ENCODE data around the gene ZNF444. TPM values are rescaled to one million over a fixed set of nuclear protein-coding genes. Genes with fewer than 3 reads are reported as not detected.

The ZNF444 gene
- total and polyA plus RNA-seq, 2 of the 4 experiments (the other 2 are of a cell fraction), result 2.5 to 20.3 TPM

DNA sequence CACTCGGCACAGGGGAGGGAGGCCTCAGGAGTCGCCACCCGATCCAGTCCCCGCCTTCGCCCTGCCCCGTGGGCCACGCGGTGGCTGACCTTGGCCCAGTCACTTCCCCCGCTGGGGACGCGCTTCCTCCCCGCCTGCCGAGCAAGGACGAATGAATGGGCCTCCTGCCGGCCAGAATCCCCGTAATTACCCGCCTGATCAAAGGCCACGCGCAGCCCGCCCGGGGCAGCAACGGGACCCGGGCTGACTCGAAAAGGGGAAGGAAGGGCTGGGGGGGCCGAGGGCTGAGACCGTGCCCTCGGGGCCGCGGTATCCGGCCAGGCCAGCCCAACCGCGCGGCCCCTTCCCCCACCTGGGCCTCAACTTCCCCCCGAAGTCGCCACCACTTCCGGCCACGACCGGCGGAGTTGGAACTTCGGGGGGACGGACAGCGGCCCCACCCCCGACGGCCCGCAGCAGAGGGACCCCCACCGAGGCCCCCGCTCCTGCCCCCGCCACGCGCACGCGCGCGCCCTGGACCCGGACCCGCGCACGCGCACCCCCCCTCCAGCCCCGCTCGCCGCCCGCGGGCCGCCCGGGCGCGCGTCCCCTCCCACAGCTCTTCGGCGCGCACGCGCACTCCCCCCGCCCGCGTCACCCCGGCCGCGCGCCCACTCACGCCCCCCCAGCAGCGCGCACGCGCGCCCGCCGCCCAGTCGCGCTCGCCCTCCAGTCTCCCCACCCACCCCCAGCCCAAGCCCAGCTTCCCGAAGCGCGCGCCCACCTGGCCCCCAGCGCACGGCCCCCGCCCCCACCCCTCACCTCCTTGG lies 20.5 kb upstream of the ZNF444 start:
- peaks cover 17% of the 10 kb centered on the region for H3K9me1 ChIP-seq (ENCODE audit: insufficient read depth, low read length)
- peaks cover 49% of the 10 kb centered on the region for H4K20me1 ChIP-seq (ENCODE audit: insufficient read depth, low read length)
- peak overlapping the region; percentile 75 for H2AK5ac ChIP-seq (ENCODE audit: low read depth, low read length)
- H3K4me1 ChIP-seq (ENCODE audit: control insufficient read depth, insufficient read depth, low read length), result peaks cover 15% of the 10 kb centered on the region
- H3K36me3 ChIP-seq (ENCODE audit: control insufficient read depth, insufficient read depth, low read length), result peaks cover 7% of the 10 kb centered on the region; the same call in 1 of the 2 replicates
- H3K14ac ChIP-seq (replicated peaks; ENCODE audit: low read depth, low read length), result peak overlapping the region; percentile 91
- H3K56ac ChIP-seq (ENCODE audit: extremely low read depth, insufficient read depth, low read length), result peak overlapping the region; percentile 80
- ChIA-PET POLR2A (ENCODE audit: unreplicated experiment) (interaction anchor here (0.6 to 1.4 kb wide), 4 partner anchors 20 to 1911 kb away, joined by 3 to 8 read pairs (median 4); partner anchors contain the start of gene ZNF444), CTCF (no interaction called here)
- BruUV-seq (replicated peaks), result no TSS peak
- ATAC-seq (ENCODE audit: low read depth) (peak; percentile 56), DNase-seq (peak; percentile 71)
- peak overlapping the region; percentile 91 for H4K91ac ChIP-seq (ENCODE audit: insufficient read depth, low read depth, low read length)
- H2BK15ac ChIP-seq (ENCODE audit: low read depth, low read length), result no peak overlapping the region
- H2BK120ac ChIP-seq (ENCODE audit: low read depth, low read length), result peak overlapping the region; percentile 5
- H3K27ac ChIP-seq (ENCODE audit: insufficient read depth, low read length), result peak overlapping the region; percentile 99
- no peaks in the 10 kb centered on the region for H3K27me3 ChIP-seq (ENCODE audit: control insufficient read depth, insufficient read depth, low read length)
- in situ Hi-C loops (cut with MboI; ENCODE audit: low sequenced_read_pairs) (no loop called here), intact Hi-C loops (cut with micrococcal nuclease) (loop anchor here (2.0 kb wide), 2 partner anchors 20 to 40 kb away; partner anchors contain the start of gene ZNF444), dilution Hi-C loops (cut with HindIII; ENCODE audit: low sequenced_read_pairs, unreplicated experiment) (no loop called here)
- peak overlapping the region; percentile 35; the same call in 1 of the 2 replicates for H4K5ac ChIP-seq (ENCODE audit: low read depth, low read length)
- H4K8ac ChIP-seq (ENCODE audit: low read depth in 2 of 2, low read length in 2 of 2), result peak overlapping the region; percentile 82 to 94
- H3K4ac ChIP-seq (ENCODE audit: low read depth, low read length), result peak overlapping the region; percentile 86
- H2BK20ac ChIP-seq (ENCODE audit: low read depth, low read length), result no peak overlapping the region
- no peaks in the 10 kb centered on the region for H3K9me3 ChIP-seq (ENCODE audit: control insufficient read depth, insufficient read depth, low read length)
- H3K79me1 ChIP-seq (ENCODE audit: low read depth in 1 of 2, low read length in 2 of 2), result peaks cover 0 to 29% of the 10 kb centered on the region in 2 experiments; a peak in 2 of 4 replicates
- peak overlapping the region; percentile 92 for H2BK5ac ChIP-seq (ENCODE audit: low read depth, low read length, poor library complexity, severe bottlenecking)
- H3K23ac ChIP-seq (ENCODE audit: low read depth, low read length), result peak overlapping the region; percentile 65
- peak overlapping the region; percentile 100 for H2AK9ac ChIP-seq (replicated peaks; ENCODE audit: low read depth, low read length, poor library complexity)
- 0% methylated on average over 7 of the region's 99 CpGs; no CpG with 5 or more reads in 1 of the 2 experiments for WGBS, 2 experiments (ENCODE audit: extremely low coverage in 2 of 2, insufficient read length in 1 of 2)
- H3K9ac ChIP-seq (ENCODE audit: low read depth, low read length), result peak overlapping the region; percentile 97
- peak overlapping the region; percentile 38; the same call in 1 of the 2 replicates for H3K18ac ChIP-seq (ENCODE audit: low read depth, low read length)
- H2AFZ ChIP-seq (replicated peaks; ENCODE audit: low read length, poor library complexity), result peak overlapping the region; percentile 94
- H3K4me2 ChIP-seq (ENCODE audit: low read depth, low read length), result peak overlapping the region; percentile 88
- peak overlapping the region; percentile 89 for H3K4me3 ChIP-seq (ENCODE audit: insufficient read depth, low read depth, low read length)
- TF ChIP-seq, protein P1, sequence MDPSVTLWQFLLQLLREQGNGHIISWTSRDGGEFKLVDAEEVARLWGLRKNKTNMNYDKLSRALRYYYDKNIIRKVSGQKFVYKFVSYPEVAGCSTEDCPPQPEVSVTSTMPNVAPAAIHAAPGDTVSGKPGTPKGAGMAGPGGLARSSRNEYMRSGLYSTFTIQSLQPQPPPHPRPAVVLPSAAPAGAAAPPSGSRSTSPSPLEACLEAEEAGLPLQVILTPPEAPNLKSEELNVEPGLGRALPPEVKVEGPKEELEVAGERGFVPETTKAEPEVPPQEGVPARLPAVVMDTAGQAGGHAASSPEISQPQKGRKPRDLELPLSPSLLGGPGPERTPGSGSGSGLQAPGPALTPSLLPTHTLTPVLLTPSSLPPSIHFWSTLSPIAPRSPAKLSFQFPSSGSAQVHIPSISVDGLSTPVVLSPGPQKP (IDR thresholded peaks at IDR 0.05; ENCODE audit: borderline replicate concordance, low read depth, low read length), result no peak
- TF ChIP-seq CEBPB (IDR thresholded peaks at IDR 0.05; ENCODE audit: low read depth, low read length) (no peak), SMC3 (IDR thresholded peaks at IDR 0.05; ENCODE audit: low read depth, low read length) (no peak), POLR2A (IDR thresholded peaks at IDR 0.05; ENCODE audit: low read depth, low read length) (peak; percentile 68), FOS (IDR thresholded peaks at IDR 0.05; ENCODE audit: low read depth, low read length) (no peak), RCOR1 (IDR thresholded peaks at IDR 0.05; ENCODE audit: insufficient replicate concordance, low read length) (no peak), MAZ (IDR thresholded peaks at IDR 0.05; ENCODE audit: borderline replicate concordance, low read depth, low read length) (peak; percentile 65), MAFK (IDR thresholded peaks at IDR 0.05; ENCODE audit: low read depth, low read length) (no peak), BHLHE40 (IDR thresholded peaks at IDR 0.05; ENCODE audit: low read depth, low read length) (no peak; the same call in 1 of the 2 replicates), RAD21 (IDR thresholded peaks at IDR 0.05; ENCODE audit: low read length) (no peak), RFX5 (IDR thresholded peaks at IDR 0.05; ENCODE audit: low read depth, low read length) (no peak)
- TF ChIP-seq, protein P2, sequence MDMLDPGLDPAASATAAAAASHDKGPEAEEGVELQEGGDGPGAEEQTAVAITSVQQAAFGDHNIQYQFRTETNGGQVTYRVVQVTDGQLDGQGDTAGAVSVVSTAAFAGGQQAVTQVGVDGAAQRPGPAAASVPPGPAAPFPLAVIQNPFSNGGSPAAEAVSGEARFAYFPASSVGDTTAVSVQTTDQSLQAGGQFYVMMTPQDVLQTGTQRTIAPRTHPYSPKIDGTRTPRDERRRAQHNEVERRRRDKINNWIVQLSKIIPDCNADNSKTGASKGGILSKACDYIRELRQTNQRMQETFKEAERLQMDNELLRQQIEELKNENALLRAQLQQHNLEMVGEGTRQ (IDR thresholded peaks at IDR 0.05; ENCODE audit: low read depth, low read length), result 0 out of 2 replicates have a peak, but pooled peaks have one; percentile 28
- TF ChIP-seq, protein P3, sequence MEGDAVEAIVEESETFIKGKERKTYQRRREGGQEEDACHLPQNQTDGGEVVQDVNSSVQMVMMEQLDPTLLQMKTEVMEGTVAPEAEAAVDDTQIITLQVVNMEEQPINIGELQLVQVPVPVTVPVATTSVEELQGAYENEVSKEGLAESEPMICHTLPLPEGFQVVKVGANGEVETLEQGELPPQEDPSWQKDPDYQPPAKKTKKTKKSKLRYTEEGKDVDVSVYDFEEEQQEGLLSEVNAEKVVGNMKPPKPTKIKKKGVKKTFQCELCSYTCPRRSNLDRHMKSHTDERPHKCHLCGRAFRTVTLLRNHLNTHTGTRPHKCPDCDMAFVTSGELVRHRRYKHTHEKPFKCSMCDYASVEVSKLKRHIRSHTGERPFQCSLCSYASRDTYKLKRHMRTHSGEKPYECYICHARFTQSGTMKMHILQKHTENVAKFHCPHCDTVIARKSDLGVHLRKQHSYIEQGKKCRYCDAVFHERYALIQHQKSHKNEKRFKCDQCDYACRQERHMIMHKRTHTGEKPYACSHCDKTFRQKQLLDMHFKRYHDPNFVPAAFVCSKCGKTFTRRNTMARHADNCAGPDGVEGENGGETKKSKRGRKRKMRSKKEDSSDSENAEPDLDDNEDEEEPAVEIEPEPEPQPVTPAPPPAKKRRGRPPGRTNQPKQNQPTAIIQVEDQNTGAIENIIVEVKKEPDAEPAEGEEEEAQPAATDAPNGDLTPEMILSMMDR (conservative IDR thresholded peaks at IDR 0.05; ENCODE audit: low read depth, low read length), result 0 out of 2 replicates have a peak, but pooled peaks have one; percentile 16
